Suprapubic skin (tissue), 4 donors: ENCODE data around the gene WFDC12.

Source experiments
- CTCF ChIP-seq, 2 donors: fragments of 200-600 bp in 1 of 2; fragments of 450-650 bp in 1 of 2; sonication (generic) in 1 of 2; IDR thresholded peaks; one replicate each; pipeline ENCODE4 v1.5.1; 2016 to 2019; ENCODE audit warnings: antibody characterized with exemption in 2 of 2, mild to moderate bottlenecking in 1 of 2, moderate library complexity in 1 of 2
- EP300 ChIP-seq: sonication (generic); formaldehyde crosslinking; IDR thresholded peaks from one replicate; pipeline ENCODE4 v1.6.1; 2017; ENCODE audit warnings: antibody characterized with exemption
- POLR2A ChIP-seq, 2 donors: fragments of 450-650 bp; IDR thresholded peaks; one replicate each; pipeline ENCODE4 v1.6.1; 2017; ENCODE audit warnings: antibody characterized with exemption in 2 of 2, mild to moderate bottlenecking in 2 of 2, moderate library complexity in 2 of 2
- POLR2AphosphoS5 ChIP-seq, 3 donors: sonication (generic); formaldehyde crosslinking; IDR thresholded peaks; one replicate each; pipeline ENCODE4 v1.6.1; 2017; ENCODE audit warnings: antibody characterized with exemption in 3 of 3

GRCh38 chr20:45098103-45098773 is 26.0 kb downstream of the WFDC12 start:
- no peak for TF ChIP-seq CTCF (IDR thresholded peaks at IDR 0.05)
- TF ChIP-seq POLR2A (IDR thresholded peaks at IDR 0.05), result no peak
- no peak for TF ChIP-seq EP300
- TF ChIP-seq POLR2AphosphoS5 (IDR thresholded peaks at IDR 0.05), result no peak
